Thoracic aorta (tissue), 2 donors: ENCODE measurements around the gene PLA2G4E. TPM values are rescaled to one million over a fixed set of nuclear protein-coding genes. Genes with fewer than 3 reads are reported as not detected.
A peak's percentile ranks its signal among the peaks of the same experiment; 100 is the strongest.

ENCODE experiments used
- ATAC-seq: fragments of 150-250 bp; one replicate; pipeline ENCODE4 v1.8.0; 2017; ENCODE audit warnings: low read depth; ENCODE audit not compliant: insufficient number of reproducible peaks, low FRiP score
- DNase-seq: peaks from one replicate; pipeline ENCODE4 v3.0.0-alpha.2; 2020; ENCODE audit warnings: low spot score
- H3K27ac ChIP-seq, 2 donors: fragments of 200-600 bp; sonication (generic); 1 replicate in 1 of 2; 2 replicates in 1 of 2; pipeline ENCODE4 v1.5.1; 2016; ENCODE audit warnings: mild to moderate bottlenecking in 2 of 2, moderate library complexity in 2 of 2
- H3K27me3 ChIP-seq: fragments of 200-600 bp; sonication (generic); replicated peaks from 2 replicates; pipeline ENCODE4 v1.6.0; 2016; ENCODE audit warnings: mild to moderate bottlenecking; ENCODE audit not compliant: insufficient read depth
- H3K36me3 ChIP-seq: fragments of 200-600 bp; sonication (generic); one replicate; pipeline ENCODE4 v1.5.1; 2016
- H3K4me1 ChIP-seq, 2 donors: fragments of 200-600 bp; sonication (generic); 1 replicate in 1 of 2; 2 replicates in 1 of 2; pipeline versions ENCODE4 v1.5.1 to v1.6.0; 2016; ENCODE audit warnings: low read depth in 2 of 2, mild to moderate bottlenecking in 1 of 2; ENCODE audit not compliant: control insufficient read depth in 1 of 2
- H3K4me3 ChIP-seq: fragments of 200-600 bp; sonication (generic); 2 replicates; pipeline ENCODE4 v1.5.1; 2016; ENCODE audit warnings: mild to moderate bottlenecking
- H3K9me3 ChIP-seq: fragments of 200-600 bp; sonication (generic); 2 replicates; pipeline ENCODE4 v1.5.1; 2016
- total RNA-seq, 2 donors: library from RNA; depleted of rRNA; stranded (reverse); fragments of >200 nt; gene quantifications; one replicate each; pipeline versions ENCODE4 v1.1.0 to v1.2.3, GENCODE V29; 2016
- TF ChIP-seq, protein P1 (sequence below): fragments of 200-600 bp; sonication (generic); IDR thresholded peaks from one replicate; pipeline ENCODE4 v1.5.1; 2019; ENCODE audit warnings: antibody characterized with exemption

The PLA2G4E gene
- total RNA-seq, 2 donors from 2014 or later, result not detected

DNA sequence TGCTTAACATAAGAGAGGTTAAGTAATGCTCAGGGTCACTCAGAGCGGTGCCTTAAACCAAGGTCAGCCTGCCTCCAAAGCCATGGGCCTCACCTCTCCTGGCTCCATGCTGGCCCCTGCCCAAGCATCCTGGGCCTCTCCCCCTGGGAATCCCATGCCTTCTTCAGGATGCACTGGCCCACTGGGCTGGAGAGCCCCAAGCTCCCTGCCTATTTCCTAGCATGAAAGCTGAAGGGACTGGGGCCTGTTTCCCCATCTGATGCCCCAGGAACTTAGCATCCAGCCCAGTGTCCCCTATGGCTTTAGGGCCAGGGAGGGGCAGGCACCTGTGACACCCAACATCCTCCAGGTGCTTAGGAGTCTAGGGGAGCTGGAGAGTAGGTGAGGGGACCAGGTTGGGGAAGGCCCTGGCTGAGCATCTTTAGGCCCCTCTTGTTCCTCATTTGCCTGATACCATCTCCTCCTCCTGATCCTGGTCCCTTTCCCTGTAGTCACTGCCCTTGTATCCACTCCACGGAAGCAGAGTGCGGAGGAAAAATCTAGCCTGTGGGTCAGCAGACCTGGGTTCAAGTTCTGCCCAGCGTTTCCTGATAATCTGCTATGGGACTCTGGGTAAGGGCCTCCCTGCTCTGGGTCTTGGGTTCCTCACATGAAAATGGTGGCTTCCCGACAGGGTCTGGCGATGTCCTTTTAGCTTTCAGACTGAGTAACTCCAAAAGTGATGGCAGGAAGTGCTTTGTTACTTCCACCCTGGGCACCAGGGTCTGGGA, 77.1 kb downstream of the PLA2G4E start:
- Histone ChIP-seq H3K36me3 (peaks cover 4% of the 10 kb centered on the region), H3K4me1 (peaks cover 38 to 73% of the 10 kb centered on the region in 2 donors), H3K27me3 (no peaks in the 10 kb centered on the region), H3K9me3 (no peaks in the 10 kb centered on the region), H3K27ac (peak overlapping the region; percentile 77 to 83), H3K4me3 (peak overlapping the region; percentile 17)
- TF ChIP-seq, protein P1, sequence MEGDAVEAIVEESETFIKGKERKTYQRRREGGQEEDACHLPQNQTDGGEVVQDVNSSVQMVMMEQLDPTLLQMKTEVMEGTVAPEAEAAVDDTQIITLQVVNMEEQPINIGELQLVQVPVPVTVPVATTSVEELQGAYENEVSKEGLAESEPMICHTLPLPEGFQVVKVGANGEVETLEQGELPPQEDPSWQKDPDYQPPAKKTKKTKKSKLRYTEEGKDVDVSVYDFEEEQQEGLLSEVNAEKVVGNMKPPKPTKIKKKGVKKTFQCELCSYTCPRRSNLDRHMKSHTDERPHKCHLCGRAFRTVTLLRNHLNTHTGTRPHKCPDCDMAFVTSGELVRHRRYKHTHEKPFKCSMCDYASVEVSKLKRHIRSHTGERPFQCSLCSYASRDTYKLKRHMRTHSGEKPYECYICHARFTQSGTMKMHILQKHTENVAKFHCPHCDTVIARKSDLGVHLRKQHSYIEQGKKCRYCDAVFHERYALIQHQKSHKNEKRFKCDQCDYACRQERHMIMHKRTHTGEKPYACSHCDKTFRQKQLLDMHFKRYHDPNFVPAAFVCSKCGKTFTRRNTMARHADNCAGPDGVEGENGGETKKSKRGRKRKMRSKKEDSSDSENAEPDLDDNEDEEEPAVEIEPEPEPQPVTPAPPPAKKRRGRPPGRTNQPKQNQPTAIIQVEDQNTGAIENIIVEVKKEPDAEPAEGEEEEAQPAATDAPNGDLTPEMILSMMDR, result no peak
- DNase-seq (no peak), ATAC-seq (no peak)

DNA sequence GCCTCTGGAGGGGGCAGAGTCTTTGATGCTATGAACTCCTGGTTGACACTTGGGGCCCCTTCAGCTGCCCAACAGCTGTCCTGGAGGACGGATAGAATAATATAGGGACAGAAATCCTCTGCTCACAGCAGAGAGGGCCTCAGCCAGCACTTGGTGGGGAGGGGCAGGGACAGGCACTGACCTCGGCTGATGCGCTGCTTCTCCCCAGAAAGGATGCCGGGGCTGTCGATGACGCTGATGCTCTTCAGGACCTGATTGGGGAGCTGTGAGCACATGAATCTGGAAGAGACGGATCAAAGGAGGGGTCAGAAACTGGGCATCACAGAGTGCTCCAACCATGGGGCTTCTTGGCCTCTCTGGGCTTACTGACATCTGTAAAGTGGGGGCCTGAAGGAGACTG, 78.0 kb downstream of the PLA2G4E start:
- peak overlapping the region in 1 of 2 donors; percentile 77 for H3K27ac ChIP-seq
- peaks cover 4% of the 10 kb centered on the region for H3K36me3 ChIP-seq
- no peaks in the 10 kb centered on the region for H3K9me3 ChIP-seq
- H3K4me3 ChIP-seq, result no peak overlapping the region
- DNase-seq, result no peak
- H3K27me3 ChIP-seq, result no peaks in the 10 kb centered on the region
- peaks cover 33 to 65% of the 10 kb centered on the region in 2 donors for H3K4me1 ChIP-seq
- TF ChIP-seq, protein P1, result no peak
- no peak for ATAC-seq

DNA sequence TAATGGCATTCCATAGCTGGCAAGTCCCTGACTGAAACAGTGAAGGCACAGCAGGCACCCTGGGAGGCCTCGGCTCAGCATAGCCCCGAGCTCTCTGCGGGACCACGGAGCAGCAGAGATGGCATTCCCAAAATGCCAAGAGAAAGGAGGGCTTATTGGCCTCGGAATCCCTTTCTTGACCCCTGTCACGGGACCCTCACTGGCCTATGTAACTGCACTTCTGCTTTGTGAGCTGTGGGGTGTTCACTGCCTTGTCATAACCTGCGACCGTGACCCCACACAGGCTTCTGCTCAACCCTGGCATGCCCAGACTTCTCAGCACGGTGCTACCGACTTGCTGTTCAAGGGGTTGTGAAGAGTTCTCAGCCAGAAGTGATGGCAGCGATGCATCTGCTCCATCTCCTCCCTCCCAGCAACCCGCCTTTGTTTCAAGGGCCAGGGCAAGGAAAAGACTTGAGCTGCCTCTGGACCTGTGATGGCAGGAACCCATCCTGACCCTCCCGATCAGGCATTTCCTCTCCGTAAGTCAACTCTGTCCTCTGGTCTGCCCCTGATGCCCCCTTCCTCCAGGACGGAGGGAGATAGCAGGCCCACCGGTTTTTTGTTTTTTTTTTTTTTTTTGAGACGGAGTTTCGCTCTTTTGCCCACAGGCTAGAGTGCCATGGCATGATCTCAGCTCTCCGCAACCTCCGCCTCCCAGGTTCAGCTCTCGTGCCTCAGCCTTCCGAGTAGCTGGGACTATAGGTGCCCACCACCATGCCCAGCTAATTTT, 79.0 kb downstream of the PLA2G4E start:
- no peak overlapping the region for H3K4me3 ChIP-seq
- no peak overlapping the region for H3K27ac ChIP-seq
- H3K36me3 ChIP-seq, result peaks cover 4% of the 10 kb centered on the region
- peaks cover 25 to 59% of the 10 kb centered on the region in 2 donors for H3K4me1 ChIP-seq
- no peak for DNase-seq
- TF ChIP-seq, protein P1, result no peak
- H3K9me3 ChIP-seq, result no peaks in the 10 kb centered on the region
- H3K27me3 ChIP-seq, result no peaks in the 10 kb centered on the region
- ATAC-seq, result no peak

DNA sequence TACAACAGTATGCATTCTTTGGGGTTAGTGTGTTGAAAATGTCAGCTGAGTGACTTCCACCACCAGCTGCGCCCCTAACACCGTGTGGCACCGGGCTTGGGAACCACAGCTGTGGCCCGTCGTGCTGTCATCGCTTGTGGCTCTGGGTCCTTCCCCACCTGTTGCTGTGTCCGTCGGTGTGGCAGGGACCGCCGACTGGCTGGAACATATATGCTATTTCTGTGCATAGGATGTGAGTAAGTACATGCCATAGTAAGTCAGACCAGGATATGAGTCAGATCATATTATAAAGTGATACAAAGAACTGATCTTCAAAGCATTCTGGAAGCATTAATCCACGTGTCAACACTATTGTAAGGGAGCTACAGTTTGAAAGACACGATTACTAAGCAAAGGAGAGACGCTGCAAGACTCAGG, 80.4 kb downstream of the PLA2G4E start:
- no peak overlapping the region for H3K4me3 ChIP-seq
- TF ChIP-seq, protein P1, result no peak
- H3K9me3 ChIP-seq, result no peaks in the 10 kb centered on the region
- DNase-seq (no peak), ATAC-seq (no peak)
- peaks cover 18 to 54% of the 10 kb centered on the region in 2 donors for H3K4me1 ChIP-seq
- H3K27ac ChIP-seq, result no peak overlapping the region
- peaks cover 4% of the 10 kb centered on the region for H3K36me3 ChIP-seq
- H3K27me3 ChIP-seq, result no peaks in the 10 kb centered on the region

DNA sequence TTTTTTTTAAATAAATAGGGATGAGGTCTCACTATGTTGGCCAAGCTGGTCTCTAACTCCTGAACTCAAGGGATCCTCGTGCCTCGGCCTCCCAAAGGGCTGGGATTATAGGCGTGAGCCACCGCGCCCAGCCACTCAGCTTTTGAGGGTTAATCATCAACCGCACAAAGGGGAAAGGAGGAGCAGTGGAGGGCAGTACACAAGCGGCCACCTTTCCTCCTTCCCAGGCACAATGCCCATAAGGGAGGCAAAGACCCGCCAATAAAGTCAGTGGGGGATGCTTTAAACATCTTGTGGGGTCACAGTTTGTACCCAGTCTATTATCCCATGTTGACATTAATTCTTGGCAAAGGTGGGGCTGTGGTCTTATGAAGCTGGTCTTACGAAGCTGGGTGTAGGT, 80.9 kb downstream of the PLA2G4E start:
- TF ChIP-seq, protein P1, result no peak
- H3K4me3 ChIP-seq, result no peak overlapping the region
- DNase-seq (no peak), ATAC-seq (no peak)
- peaks cover 4% of the 10 kb centered on the region for H3K36me3 ChIP-seq
- H3K4me1 ChIP-seq, result peaks cover 14 to 54% of the 10 kb centered on the region in 2 donors
- H3K9me3 ChIP-seq, result no peaks in the 10 kb centered on the region
- H3K27me3 ChIP-seq, result no peaks in the 10 kb centered on the region
- no peak overlapping the region for H3K27ac ChIP-seq
